SK-N-SH treated with all-trans-retinoic acid at 6 μM for 48 hours (cell line): ENCODE results near the gene AZU1.
A peak's percentile ranks its signal among the peaks of the same experiment; 100 is the strongest.

Source experiments
- ATAC-seq: fragments of 200-7000 bp; cut with Tn5 transposase; 3 replicates; pipeline ENCODE4 v1.9.1; 2020; ENCODE audit warnings: mild to moderate bottlenecking, moderate library complexity
- BACH2 ChIP-seq: fragments of 250-450 bp; sonication (Bioruptor Pico); IDR thresholded peaks from 2 replicates; pipeline ENCODE4 v1.9.0; 2021; ENCODE audit warnings: mild to moderate bottlenecking, borderline replicate concordance
- CSRNP3 ChIP-seq: fragments of 250-450 bp; sonication (Bioruptor Pico); IDR thresholded peaks from 2 replicates; pipeline ENCODE4 v1.5.1; 2021; ENCODE audit warnings: mild to moderate bottlenecking, moderate library complexity
- ESRRG ChIP-seq: fragments of 250-450 bp; sonication (Bioruptor Pico); IDR thresholded peaks from 2 replicates; pipeline ENCODE4 v1.6.1; 2021; ENCODE audit warnings: mild to moderate bottlenecking
- PATZ1 ChIP-seq: fragments of 250-450 bp; sonication (Bioruptor Pico); IDR thresholded peaks from 2 replicates; pipeline ENCODE4 v1.8.0; 2020; ENCODE audit warnings: mild to moderate bottlenecking, moderate library complexity, borderline replicate concordance
- PPARA ChIP-seq: fragments of 250-450 bp; sonication (Bioruptor Pico); IDR thresholded peaks from 2 replicates; pipeline ENCODE4 v1.5.0; 2020; ENCODE audit warnings: mild to moderate bottlenecking, borderline replicate concordance
- RARB ChIP-seq: fragments of 250-450 bp; sonication (Bioruptor Pico); IDR thresholded peaks from 2 replicates; pipeline ENCODE4 v1.8.0; 2021; ENCODE audit warnings: mild to moderate bottlenecking, moderate library complexity
- SNAI2 ChIP-seq: fragments of 250-450 bp; sonication (Bioruptor Pico); IDR thresholded peaks from 2 replicates; pipeline ENCODE4 v1.5.0; 2020; ENCODE audit warnings: mild to moderate bottlenecking, moderate library complexity
- TCF4 ChIP-seq: fragments of 250-450 bp; sonication (Bioruptor Pico); IDR thresholded peaks from 2 replicates; pipeline ENCODE4 v1.8.0; 2021; ENCODE audit warnings: mild to moderate bottlenecking, moderate library complexity, borderline replicate concordance
- TOX ChIP-seq: fragments of 250-450 bp; sonication (Bioruptor Pico); IDR thresholded peaks from 2 replicates; pipeline ENCODE4 v1.8.0; 2021; ENCODE audit warnings: mild to moderate bottlenecking, moderate library complexity, borderline replicate concordance
- TSHZ2 ChIP-seq: fragments of 250-450 bp; sonication (Bioruptor Pico); IDR thresholded peaks from 2 replicates; pipeline ENCODE4 v1.5.0; 2020; ENCODE audit warnings: mild to moderate bottlenecking, moderate library complexity
- ZC3H10 ChIP-seq: fragments of 250-450 bp; sonication (Bioruptor Pico); IDR thresholded peaks from 2 replicates; pipeline ENCODE4 v1.5.1; 2021; ENCODE audit warnings: mild to moderate bottlenecking, moderate library complexity
- ZFP3 ChIP-seq: fragments of 250-450 bp; sonication (Bioruptor Pico); IDR thresholded peaks from 2 replicates; pipeline ENCODE4 v1.5.0; 2020; ENCODE audit warnings: mild to moderate bottlenecking, moderate library complexity
- ZFP30 ChIP-seq: fragments of 450-650 bp; formaldehyde crosslinking; IDR thresholded peaks from 2 replicates; pipeline ENCODE4 v1.5.0; 2022; ENCODE audit warnings: mild to moderate bottlenecking, moderate library complexity
- ZNF565 ChIP-seq: fragments of 450-650 bp; formaldehyde crosslinking; conservative IDR thresholded peaks from 2 replicates; pipeline ENCODE4 v1.5.0; 2020; ENCODE audit warnings: low read depth, mild to moderate bottlenecking, moderate library complexity
- ZNF70 ChIP-seq: fragments of 450-650 bp; formaldehyde crosslinking; IDR thresholded peaks from 2 replicates; pipeline ENCODE4 v1.5.0; 2020; ENCODE audit warnings: mild to moderate bottlenecking, moderate library complexity
- TF ChIP-seq, protein P1 (sequence below): fragments of 250-450 bp; sonication (Bioruptor Pico); IDR thresholded peaks from 2 replicates; pipeline ENCODE4 v1.5.1; 2020; ENCODE audit warnings: low read depth, mild to moderate bottlenecking, moderate library complexity

AZU1 gene

GRCh38 chr19:813219-814151, 14.2 kb upstream of the AZU1 start:
- peak; percentile 13 for ATAC-seq
- TF ChIP-seq PATZ1, result no peak
- no peak for TF ChIP-seq TCF4 (CRISPR knock-in tag)
- TF ChIP-seq ZC3H10, result no peak
- TF ChIP-seq TOX (CRISPR knock-in tag), result no peak
- TF ChIP-seq CSRNP3, result no peak
- no peak for TF ChIP-seq ZNF565 (CRISPR knock-in tag)

DNA sequence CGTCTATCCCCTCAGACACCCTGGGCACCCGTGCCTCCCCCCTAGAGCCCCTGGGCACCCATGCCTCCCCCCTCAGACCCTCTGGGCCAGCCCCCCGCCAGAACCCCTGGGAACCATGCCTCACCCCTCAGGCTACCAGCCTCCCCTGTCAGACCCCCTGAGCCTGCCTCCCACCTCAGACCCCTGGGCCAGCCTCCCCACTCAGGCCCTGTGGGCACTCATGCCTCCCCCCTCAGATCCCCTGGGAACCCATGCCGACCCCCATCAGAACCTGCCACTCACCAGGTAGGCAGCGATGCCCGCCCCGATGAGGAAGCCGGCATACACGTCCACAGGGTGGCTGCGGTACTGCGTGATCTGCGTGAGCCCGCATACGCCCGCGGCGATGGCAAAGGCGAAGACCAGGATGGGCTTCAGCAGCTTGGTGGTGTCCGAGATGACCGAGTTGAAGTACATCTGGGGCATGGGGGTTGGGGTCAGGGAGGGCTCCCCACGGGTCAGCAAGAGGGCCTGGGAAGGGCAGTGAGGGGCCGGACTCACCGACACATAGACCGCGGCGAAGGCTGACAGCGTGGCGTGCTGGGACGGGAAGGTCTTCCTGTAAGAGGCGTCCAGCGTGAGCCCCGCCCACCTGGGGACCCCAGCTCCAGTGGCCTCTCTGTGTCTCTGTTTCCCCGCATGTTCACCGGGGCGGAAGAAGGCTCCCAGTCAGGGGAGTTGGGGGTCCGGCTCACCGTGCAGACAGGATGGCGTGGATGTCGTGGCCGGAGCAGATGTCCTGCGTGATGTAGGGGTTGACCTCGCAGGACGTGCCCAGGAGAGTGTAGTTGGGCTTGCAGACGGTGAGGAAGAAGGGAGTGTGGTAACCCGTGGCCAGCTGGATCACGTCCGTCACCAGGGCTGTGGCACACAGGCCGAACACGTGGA, 13.2 kb upstream of the AZU1 start:
- ATAC-seq, result peak; percentile 20
- TF ChIP-seq TSHZ2 (no peak), BACH2 (no peak), ZNF70 (no peak), TCF4 (CRISPR knock-in tag) (no peak), ZFP3 (CRISPR knock-in tag) (no peak), PATZ1 (no peak), CSRNP3 (no peak), TOX (CRISPR knock-in tag) (no peak), SNAI2 (CRISPR knock-in tag) (no peak), PPARA (no peak), RARB (CRISPR knock-in tag) (no peak), ZNF565 (CRISPR knock-in tag) (no peak), ZFP30 (CRISPR knock-in tag) (no peak), ESRRG (CRISPR knock-in tag) (no peak)

- ATAC-seq, result peak; percentile 21
- TF ChIP-seq SNAI2 (CRISPR knock-in tag), result no peak
- TF ChIP-seq TSHZ2, result no peak
- TF ChIP-seq, protein P1, sequence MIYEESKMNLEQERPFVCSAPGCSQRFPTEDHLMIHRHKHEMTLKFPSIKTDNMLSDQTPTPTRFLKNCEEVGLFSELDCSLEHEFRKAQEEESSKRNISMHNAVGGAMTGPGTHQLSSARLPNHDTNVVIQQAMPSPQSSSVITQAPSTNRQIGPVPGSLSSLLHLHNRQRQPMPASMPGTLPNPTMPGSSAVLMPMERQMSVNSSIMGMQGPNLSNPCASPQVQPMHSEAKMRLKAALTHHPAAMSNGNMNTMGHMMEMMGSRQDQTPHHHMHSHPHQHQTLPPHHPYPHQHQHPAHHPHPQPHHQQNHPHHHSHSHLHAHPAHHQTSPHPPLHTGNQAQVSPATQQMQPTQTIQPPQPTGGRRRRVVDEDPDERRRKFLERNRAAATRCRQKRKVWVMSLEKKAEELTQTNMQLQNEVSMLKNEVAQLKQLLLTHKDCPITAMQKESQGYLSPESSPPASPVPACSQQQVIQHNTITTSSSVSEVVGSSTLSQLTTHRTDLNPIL (CRISPR knock-in tag), result no peak
- TF ChIP-seq PPARA, result no peak
These were observed 12.4 kb upstream of the AZU1 start for GRCh38 chr19:815079-815774.
